ENCODE data around the gene VAMP8.
"Not testable (repeated sequence)": the region's sequence is repeated elsewhere in the genome, so short reads cannot be mapped to it uniquely, and the experiment has no call there.

Gene VAMP8

GRCh38 chr2:85544915-85545779 lies 32.2 kb upstream of the VAMP8 start:
- DNase-seq, result not testable (repeated sequence)
- in situ Hi-C loops (cut with HindIII; ENCODE audit: low pct_ligation_motif_present, low pct_unique_long_range_greater_than_20kb, low sequenced_read_pairs), result loop anchor here (5.0 kb wide), 1 partner anchor 123 kb away; no protein-coding TSS in a partner anchor

GRCh38 chr2:85545780-85546240 lies 31.6 kb upstream of the VAMP8 start:
- DNase-seq, result no peak
- in situ Hi-C loops (cut with HindIII; ENCODE audit: low pct_ligation_motif_present, low pct_unique_long_range_greater_than_20kb, low sequenced_read_pairs), result loop anchor here (5.0 kb wide), 1 partner anchor 124 kb away; no protein-coding TSS in a partner anchor

- in situ Hi-C loops (cut with HindIII; ENCODE audit: low pct_ligation_motif_present, low pct_unique_long_range_greater_than_20kb, low sequenced_read_pairs), result loop anchor here (5.0 kb wide), 1 partner anchor 125 kb away; no protein-coding TSS in a partner anchor
- DNase-seq, result no peak
These were observed 30.1 kb upstream of the VAMP8 start for GRCh38 chr2:85547089-85547858.

- in situ Hi-C loops (cut with HindIII; ENCODE audit: low pct_ligation_motif_present, low pct_unique_long_range_greater_than_20kb, low sequenced_read_pairs), result loop anchor here (5.0 kb wide), 1 partner anchor 126 kb away; no protein-coding TSS in a partner anchor
- no peak for DNase-seq
These were observed 29.4 kb upstream of the VAMP8 start for GRCh38 chr2:85547859-85548607.

- in situ Hi-C loops (cut with HindIII; ENCODE audit: low pct_ligation_motif_present, low pct_unique_long_range_greater_than_20kb, low sequenced_read_pairs), result loop anchor here (5.0 kb wide), 1 partner anchor 126 kb away; no protein-coding TSS in a partner anchor
- DNase-seq, result no peak
These were observed 28.8 kb upstream of the VAMP8 start for GRCh38 chr2:85548608-85548900.

- in situ Hi-C loops (cut with HindIII; ENCODE audit: low pct_ligation_motif_present, low pct_unique_long_range_greater_than_20kb, low sequenced_read_pairs), result loop anchor here (5.0 kb wide), 1 partner anchor 127 kb away; no protein-coding TSS in a partner anchor
- no peak for DNase-seq
These were observed 28.3 kb upstream of the VAMP8 start for GRCh38 chr2:85549095-85549494.

- in situ Hi-C loops (cut with HindIII; ENCODE audit: low pct_ligation_motif_present, low pct_unique_long_range_greater_than_20kb, low sequenced_read_pairs), result loop anchor here (5.0 kb wide), 1 partner anchor 128 kb away; no protein-coding TSS in a partner anchor
- DNase-seq, result no peak
These were observed 27.6 kb upstream of the VAMP8 start for GRCh38 chr2:85549826-85550225.

- in situ Hi-C loops (cut with HindIII; ENCODE audit: low pct_ligation_motif_present, low pct_unique_long_range_greater_than_20kb, low sequenced_read_pairs), result no loop called here
- no peak for DNase-seq
These were observed 26.9 kb upstream of the VAMP8 start for GRCh38 chr2:85550486-85550885.

GRCh38 chr2:85551698-85552678 lies 25.4 kb upstream of the VAMP8 start:
- peak; percentile 79 for DNase-seq
- in situ Hi-C loops (cut with HindIII; ENCODE audit: low pct_ligation_motif_present, low pct_unique_long_range_greater_than_20kb, low sequenced_read_pairs), result no loop called here

- DNase-seq, result no peak
- in situ Hi-C loops (cut with HindIII; ENCODE audit: low pct_ligation_motif_present, low pct_unique_long_range_greater_than_20kb, low sequenced_read_pairs), result no loop called here
These were observed 24.2 kb upstream of the VAMP8 start for GRCh38 chr2:85553184-85553583.

GRCh38 chr2:85554980-85555612 lies 22.3 kb upstream of the VAMP8 start:
- no peak for DNase-seq
- in situ Hi-C loops (cut with HindIII; ENCODE audit: low pct_ligation_motif_present, low pct_unique_long_range_greater_than_20kb, low sequenced_read_pairs), result no loop called here

- DNase-seq, result no peak
- in situ Hi-C loops (cut with HindIII; ENCODE audit: low pct_ligation_motif_present, low pct_unique_long_range_greater_than_20kb, low sequenced_read_pairs), result no loop called here
These were observed 20.3 kb upstream of the VAMP8 start for GRCh38 chr2:85557130-85557529.

- DNase-seq, result no peak
- in situ Hi-C loops (cut with HindIII; ENCODE audit: low pct_ligation_motif_present, low pct_unique_long_range_greater_than_20kb, low sequenced_read_pairs), result no loop called here
These were observed 19.2 kb upstream of the VAMP8 start for GRCh38 chr2:85558160-85558559.

- DNase-seq; in situ Hi-C loops (cut with HindIII; ENCODE audit: low pct_ligation_motif_present, low pct_unique_long_range_greater_than_20kb, low sequenced_read_pairs): not testable (repeated sequence)
These were observed 17.0 kb upstream of the VAMP8 start for GRCh38 chr2:85560403-85560726.

GRCh38 chr2:85560812-85561279 lies 16.5 kb upstream of the VAMP8 start:
- no peak for DNase-seq
- in situ Hi-C loops (cut with HindIII; ENCODE audit: low pct_ligation_motif_present, low pct_unique_long_range_greater_than_20kb, low sequenced_read_pairs), result no loop called here

GRCh38 chr2:85561280-85562212 lies 15.8 kb upstream of the VAMP8 start, which contains the start of gene GGCX:
Gene GGCX (minus strand): TSS chr2:85561493. CDS start chr2:85561428, 65 bp downstream.
- peak; percentile 97 for DNase-seq
- in situ Hi-C loops (cut with HindIII; ENCODE audit: low pct_ligation_motif_present, low pct_unique_long_range_greater_than_20kb, low sequenced_read_pairs), result no loop called here

Data from ACHN (cell line).